K562 (cell line): ENCODE results near the gene PRDX2. TPM values are rescaled to one million over a fixed set of nuclear protein-coding genes. Genes with fewer than 3 reads are reported as not detected.

Source experiments
- FIP1L1 ChIP-seq: fragments of 200-400 bp; formaldehyde crosslinking; IDR thresholded peaks from 2 replicates; pipeline ENCODE4 v1.6.1; 2018; ENCODE audit warnings: mild to moderate bottlenecking, low read depth, low read length; ENCODE audit not compliant: poor library complexity, severe bottlenecking
- IRF2 ChIP-seq: sonication (generic); formaldehyde crosslinking; IDR thresholded peaks from 2 replicates; pipeline ENCODE4 v1.8.1; 2022; ENCODE audit warnings: mild to moderate bottlenecking, missing genetic modification reagents
- KAT2B ChIP-seq: IDR thresholded peaks from one replicate; pipeline ENCODE4 v1.6.1; 2012; ENCODE audit warnings: low read depth, mild to moderate bottlenecking, control low read depth, inconsistent platforms, low read length, moderate library complexity
- NCOR1 ChIP-seq: fragments of 450-650 bp; IDR thresholded peaks from 2 replicates; pipeline ENCODE4 v1.6.1; 2016; ENCODE audit warnings: mild to moderate bottlenecking, moderate library complexity
- NR2C1 ChIP-seq, 2 experiments: fragments of 450-650 bp; IDR thresholded peaks; 2 replicates each; pipeline ENCODE4 v1.6.1; 2017; ENCODE audit warnings: mild to moderate bottlenecking in 2 of 2, antibody characterized with exemption in 1 of 2, inconsistent platforms in 1 of 2, missing compliant biosample characterization in 1 of 2, missing genetic modification characterization in 1 of 2
- POLR2AphosphoS5 ChIP-seq: IDR thresholded peaks from 2 replicates; pipeline ENCODE4 v1.6.1; 2011; ENCODE audit warnings: mild to moderate bottlenecking, low read depth, low read length, moderate library complexity; ENCODE audit not compliant: control insufficient read depth, insufficient read depth
- REST ChIP-seq, 2 experiments: fragments of 450-650 bp; formaldehyde crosslinking in 1 of 2; IDR thresholded peaks; 2 replicates each; pipeline versions ENCODE4 v1.4.0 to v1.6.1; 2014 to 2020; ENCODE audit warnings: mild to moderate bottlenecking in 2 of 2, borderline replicate concordance in 1 of 2, low read depth in 1 of 2
- XRCC5 ChIP-seq: fragments of 200-400 bp; formaldehyde crosslinking; IDR thresholded peaks from 2 replicates; pipeline ENCODE4 v1.6.1; 2017; ENCODE audit warnings: low read depth, mild to moderate bottlenecking, low read length
- ZFP30 ChIP-seq: fragments of 250-450 bp; sonication (Bioruptor Pico); IDR thresholded peaks from 2 replicates; pipeline ENCODE4 v1.8.0; 2022; ENCODE audit warnings: moderate library complexity, mild to moderate bottlenecking, inconsistent platforms, borderline replicate concordance
- ZNF785 ChIP-seq: fragments of 250-450 bp; sonication (Bioruptor Pico); IDR thresholded peaks from 2 replicates; pipeline ENCODE4 v1.4.0; 2020; ENCODE audit warnings: mild to moderate bottlenecking
- polyA plus RNA-seq, 8 experiments: library from polyadenylated mRNA; depleted of rRNA in 4 of 8; stranded (reverse) in 5 of 8; unstranded in 3 of 8; fragments of >200 nt; fragmentation: Nextera tagmentation in 2 of 8; fragmentation: Illumina TruSeq in 1 of 8; extraction: Ambion mirVana in 2 of 8; extraction: Trizol in 1 of 8; gene quantifications; 2 replicates each; pipeline versions ENCODE4 v1.2.1 to v1.2.3, GENCODE V29; 2011 to 2014; ENCODE audit warnings: inconsistent platforms in 1 of 8, missing spikeins in 1 of 8
- total RNA-seq, 7 experiments: library from RNA; depleted of rRNA in 6 of 7; stranded (reverse); fragments of >200 nt in 6 of 7; fragmentation: Illumina TruSeq in 2 of 7; extraction: Trizol in 2 of 7; gene quantifications; 2 replicates each; pipeline versions ENCODE4 v1.2.1 to v1.2.3, GENCODE V29; 2011 to 2021; ENCODE audit warnings: low replicate concordance in 1 of 7
- TF ChIP-seq, protein P1 (sequence below): sonication (generic); formaldehyde crosslinking; IDR thresholded peaks from 2 replicates; pipeline ENCODE4 v1.8.0; 2022; ENCODE audit warnings: missing genetic modification reagents, mild to moderate bottlenecking, moderate library complexity, borderline replicate concordance
- TF ChIP-seq, protein P2 (sequence below): fragments of 450-650 bp; formaldehyde crosslinking; IDR thresholded peaks from 2 replicates; pipeline ENCODE4 v1.4.0; 2020; ENCODE audit warnings: mild to moderate bottlenecking, mixed read lengths
- TF ChIP-seq, protein P3 (sequence below): fragments of 450-650 bp; IDR thresholded peaks from 2 replicates; pipeline ENCODE4 v1.6.1; 2016; ENCODE audit warnings: low read depth, mild to moderate bottlenecking, moderate library complexity
- TF ChIP-seq, protein P4 (sequence below): fragments of 450-650 bp; IDR thresholded peaks from 2 replicates; pipeline ENCODE4 v1.7.0; 2016; ENCODE audit warnings: borderline replicate concordance

PRDX2 gene
- total and polyA plus RNA-seq, 9 of the 15 experiments (the other 6 are each of a cell fraction or from before 2014, with no cell fraction given) = 206 to 1,183 (median 415) TPM

GRCh38 chr19:12788682-12789097 is 12.9 kb downstream of the PRDX2 start (continued):
- TF ChIP-seq, protein P1, sequence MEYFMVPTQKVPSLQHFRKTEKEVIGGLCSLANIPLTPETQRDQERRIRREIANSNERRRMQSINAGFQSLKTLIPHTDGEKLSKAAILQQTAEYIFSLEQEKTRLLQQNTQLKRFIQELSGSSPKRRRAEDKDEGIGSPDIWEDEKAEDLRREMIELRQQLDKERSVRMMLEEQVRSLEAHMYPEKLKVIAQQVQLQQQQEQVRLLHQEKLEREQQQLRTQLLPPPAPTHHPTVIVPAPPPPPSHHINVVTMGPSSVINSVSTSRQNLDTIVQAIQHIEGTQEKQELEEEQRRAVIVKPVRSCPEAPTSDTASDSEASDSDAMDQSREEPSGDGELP (CRISPR knock-in tag) = peak; percentile 74; the same call in 1 of the 2 replicates
- TF ChIP-seq ZFP30 (CRISPR knock-in tag) (no peak), REST (IDR thresholded peaks at IDR 0.05; ENCODE audit: borderline replicate concordance) (no peak), REST (CRISPR knock-in tag; IDR thresholded peaks at IDR 0.05; ENCODE audit: low read depth) (no peak), NCOR1 (peak; percentile 63), ZNF785 (no peak), NR2C1 (IDR thresholded peaks at IDR 0.05) (no peak), NR2C1 (tag; IDR thresholded peaks at IDR 0.05) (0 out of 2 replicates have a peak, but pooled peaks have one; percentile 10), POLR2AphosphoS5 (0 out of 2 replicates have a peak, but pooled peaks have one; percentile 44), XRCC5 (no peak), IRF2 (no peak), KAT2B (no peak), FIP1L1 (no peak)
- TF ChIP-seq, protein P2, sequence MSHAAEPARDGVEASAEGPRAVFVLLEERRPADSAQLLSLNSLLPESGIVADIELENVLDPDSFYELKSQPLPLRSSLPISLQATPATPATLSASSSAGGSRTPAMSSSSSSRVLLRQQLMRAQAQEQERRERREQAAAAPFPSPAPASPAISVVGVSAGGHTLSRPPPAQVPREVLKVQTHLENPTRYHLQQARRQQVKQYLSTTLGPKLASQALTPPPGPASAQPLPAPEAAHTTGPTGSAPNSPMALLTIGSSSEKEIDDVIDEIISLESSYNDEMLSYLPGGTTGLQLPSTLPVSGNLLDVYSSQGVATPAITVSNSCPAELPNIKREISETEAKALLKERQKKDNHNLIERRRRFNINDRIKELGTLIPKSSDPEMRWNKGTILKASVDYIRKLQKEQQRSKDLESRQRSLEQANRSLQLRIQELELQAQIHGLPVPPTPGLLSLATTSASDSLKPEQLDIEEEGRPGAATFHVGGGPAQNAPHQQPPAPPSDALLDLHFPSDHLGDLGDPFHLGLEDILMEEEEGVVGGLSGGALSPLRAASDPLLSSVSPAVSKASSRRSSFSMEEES (CRISPR knock-in tag) = no peak
- TF ChIP-seq, protein P3, sequence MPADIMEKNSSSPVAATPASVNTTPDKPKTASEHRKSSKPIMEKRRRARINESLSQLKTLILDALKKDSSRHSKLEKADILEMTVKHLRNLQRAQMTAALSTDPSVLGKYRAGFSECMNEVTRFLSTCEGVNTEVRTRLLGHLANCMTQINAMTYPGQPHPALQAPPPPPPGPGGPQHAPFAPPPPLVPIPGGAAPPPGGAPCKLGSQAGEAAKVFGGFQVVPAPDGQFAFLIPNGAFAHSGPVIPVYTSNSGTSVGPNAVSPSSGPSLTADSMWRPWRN = no peak
- TF ChIP-seq, protein P4, sequence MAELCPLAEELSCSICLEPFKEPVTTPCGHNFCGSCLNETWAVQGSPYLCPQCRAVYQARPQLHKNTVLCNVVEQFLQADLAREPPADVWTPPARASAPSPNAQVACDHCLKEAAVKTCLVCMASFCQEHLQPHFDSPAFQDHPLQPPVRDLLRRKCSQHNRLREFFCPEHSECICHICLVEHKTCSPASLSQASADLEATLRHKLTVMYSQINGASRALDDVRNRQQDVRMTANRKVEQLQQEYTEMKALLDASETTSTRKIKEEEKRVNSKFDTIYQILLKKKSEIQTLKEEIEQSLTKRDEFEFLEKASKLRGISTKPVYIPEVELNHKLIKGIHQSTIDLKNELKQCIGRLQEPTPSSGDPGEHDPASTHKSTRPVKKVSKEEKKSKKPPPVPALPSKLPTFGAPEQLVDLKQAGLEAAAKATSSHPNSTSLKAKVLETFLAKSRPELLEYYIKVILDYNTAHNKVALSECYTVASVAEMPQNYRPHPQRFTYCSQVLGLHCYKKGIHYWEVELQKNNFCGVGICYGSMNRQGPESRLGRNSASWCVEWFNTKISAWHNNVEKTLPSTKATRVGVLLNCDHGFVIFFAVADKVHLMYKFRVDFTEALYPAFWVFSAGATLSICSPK = no peak
